ENCODE results near the gene EGFL8. TPM values are rescaled to one million over a fixed set of nuclear protein-coding genes. Genes with fewer than 3 reads are reported as not detected.
A peak's percentile ranks its signal among the peaks of the same experiment; 100 is the strongest.

Gene EGFL8
- total and polyA plus RNA-seq, 3 experiments from 2014 or later, result 8.3 to 9.5 TPM; not detected in 1

DNA sequence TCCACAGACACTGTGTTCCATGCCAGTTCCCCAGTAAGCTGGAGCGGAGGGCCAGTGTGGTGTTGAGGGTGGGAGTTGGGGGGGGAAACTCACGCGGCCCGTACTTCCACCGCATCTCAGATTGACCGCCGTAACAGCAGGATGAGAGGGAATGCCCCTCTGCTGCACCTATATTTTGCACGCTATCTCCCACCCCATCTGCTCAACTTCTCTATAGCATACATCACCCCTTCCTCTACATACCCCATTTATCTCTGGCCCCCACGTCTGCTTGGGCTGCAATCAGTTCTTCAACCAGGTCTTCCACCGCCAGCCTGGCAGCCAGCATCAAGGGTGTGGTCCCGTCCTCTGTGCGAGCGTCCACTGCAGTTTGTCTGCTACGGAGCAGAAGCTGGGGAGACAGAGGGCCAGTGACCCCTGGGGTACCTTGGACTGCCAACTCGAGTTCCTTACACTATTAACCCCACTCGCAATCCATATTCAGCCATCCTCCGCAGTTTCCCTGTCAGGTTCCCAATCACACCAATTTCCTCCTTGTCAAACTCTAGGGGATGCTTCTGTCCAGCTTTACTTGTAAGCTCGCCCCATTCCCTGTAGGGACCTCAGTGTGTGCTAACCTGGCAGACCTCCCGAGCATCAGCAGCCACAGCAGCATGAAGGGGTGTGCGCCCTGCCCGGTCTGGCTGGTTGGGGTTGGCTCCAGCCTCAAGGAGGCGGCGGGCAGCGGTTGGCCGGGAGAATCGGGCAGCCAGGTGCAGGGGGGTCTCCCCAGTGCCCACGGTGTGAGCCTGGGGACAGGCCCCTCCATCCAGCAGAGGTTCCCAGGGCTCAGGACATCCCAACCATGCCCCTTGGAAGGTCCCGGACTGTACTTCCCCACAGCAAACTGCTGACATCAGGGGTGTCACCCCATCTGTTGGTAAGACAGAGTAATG is 32.6 kb downstream of the EGFL8 start:
- H3K27ac ChIP-seq (ENCODE audit: low read depth, low read length), result peak overlapping the region; percentile 99
- Mint-ChIP-seq H3K4me1 (peaks cover 29 to 37% (median 33%) of the 10 kb centered on the region in 3 donors), H3K36me3 (peaks cover 0 to 18% (median 0%) of the 10 kb centered on the region in 3 donors), H3K9me3 (no peaks in the 10 kb centered on the region), H3K27me3 (peaks cover 2 to 7% of the 10 kb centered on the region in 2 donors), H3K4me3 (peak overlapping the region; percentile 92 to 100 (median 96)), H3K27ac (peak overlapping the region; percentile 98 to 100 (median 100))
- peak in 1 of 5 donors; percentile 27 for DNase-seq
- H3K36me3 ChIP-seq (ENCODE audit: insufficient read depth, low read length), result no peaks in the 10 kb centered on the region
- H3K27me3 ChIP-seq (ENCODE audit: insufficient read depth, low read length, poor library complexity, severe bottlenecking), result no peaks in the 10 kb centered on the region
- ChIA-PET CTCF (interaction anchor here (1.3 kb wide), 1 partner anchor 36 kb away, joined by 5 read pairs; no protein-coding TSS in a partner anchor), POLR2A (no interaction called here)
- peak overlapping the region; percentile 78 for H3K4me3 ChIP-seq (ENCODE audit: low read length)
- H3K9me3 ChIP-seq (ENCODE audit: low read length), result no peaks in the 10 kb centered on the region
- peaks cover 34% of the 10 kb centered on the region for H3K4me1 ChIP-seq (ENCODE audit: insufficient read depth, low read length)

DNA sequence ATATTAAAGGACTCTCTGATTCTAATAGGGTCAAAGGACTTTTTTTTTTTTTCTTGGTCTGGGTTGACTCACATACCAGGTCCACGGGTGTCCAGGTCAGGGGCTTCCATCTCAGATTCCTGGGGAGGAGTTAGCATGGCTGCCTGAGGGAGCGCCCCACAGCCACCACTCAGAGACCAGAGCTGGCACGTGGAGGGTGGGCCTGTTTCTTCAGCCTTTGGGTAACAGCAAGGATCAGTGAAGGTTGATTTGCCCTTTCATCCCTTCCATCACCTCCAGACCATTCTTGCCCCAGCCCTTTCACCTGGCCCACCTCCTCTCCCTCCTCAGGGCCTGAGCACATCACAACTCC is 33.9 kb downstream of the EGFL8 start:
- Mint-ChIP-seq H3K4me3 (peak overlapping the region in 4 of 7 donors; percentile 4 to 92 (median 55)), H3K9me3 (no peaks in the 10 kb centered on the region), H3K36me3 (peaks cover 0 to 8% (median 0%) of the 10 kb centered on the region in 3 donors), H3K27ac (peak overlapping the region in 5 of 8 donors; percentile 42 to 99 (median 68)), H3K27me3 (peaks cover 2 to 8% of the 10 kb centered on the region in 2 donors), H3K4me1 (peaks cover 27 to 32% (median 28%) of the 10 kb centered on the region in 3 donors)
- peaks cover 27% of the 10 kb centered on the region for H3K4me1 ChIP-seq (ENCODE audit: insufficient read depth, low read length)
- no peaks in the 10 kb centered on the region for H3K36me3 ChIP-seq (ENCODE audit: insufficient read depth, low read length)
- no peak overlapping the region for H3K4me3 ChIP-seq (ENCODE audit: low read length)
- no peak for DNase-seq
- H3K27ac ChIP-seq (ENCODE audit: low read depth, low read length), result no peak overlapping the region
- no peaks in the 10 kb centered on the region for H3K27me3 ChIP-seq (ENCODE audit: insufficient read depth, low read length, poor library complexity, severe bottlenecking)
- no peaks in the 10 kb centered on the region for H3K9me3 ChIP-seq (ENCODE audit: low read length)
- ChIA-PET CTCF (no interaction called here), POLR2A (interaction anchor here (0.5 kb wide), 1 partner anchor 56 kb away, joined by 4 read pairs; no protein-coding TSS in a partner anchor)

DNA sequence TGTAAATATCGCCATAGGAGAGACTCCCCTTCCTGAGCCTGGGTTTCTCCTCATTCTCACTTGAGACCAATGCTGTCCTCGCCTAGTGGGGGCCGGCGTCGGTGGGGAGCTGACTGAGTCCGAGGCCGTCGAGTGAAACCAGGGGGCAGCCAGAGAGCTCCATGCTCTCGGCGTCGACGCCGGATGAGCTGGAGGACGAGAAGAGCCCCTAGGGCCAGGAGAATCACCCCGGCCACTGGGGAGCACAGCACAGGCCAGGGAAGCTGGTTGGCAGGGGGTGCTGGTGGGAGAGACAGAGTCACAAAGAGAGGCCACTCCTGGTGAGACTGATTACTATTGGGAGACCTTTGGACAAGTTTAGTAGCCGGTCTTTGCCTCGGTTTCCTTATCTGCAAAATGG is 34.5 kb downstream of the EGFL8 start:
- ChIA-PET POLR2A (no interaction called here), CTCF (no interaction called here)
- Mint-ChIP-seq H3K27me3 (peaks cover 0 to 11% of the 10 kb centered on the region in 2 donors), H3K9me3 (no peaks in the 10 kb centered on the region), H3K27ac (peak overlapping the region in 3 of 8 donors; percentile 23 to 58 (median 55)), H3K4me1 (peaks cover 21 to 26% (median 22%) of the 10 kb centered on the region in 3 donors), H3K4me3 (peak overlapping the region in 2 of 7 donors; percentile 24 to 72), H3K36me3 (peaks cover 0 to 8% (median 0%) of the 10 kb centered on the region in 3 donors)
- H3K9me3 ChIP-seq (ENCODE audit: low read length), result no peaks in the 10 kb centered on the region
- no peak for DNase-seq
- no peak overlapping the region for H3K27ac ChIP-seq (ENCODE audit: low read depth, low read length)
- no peaks in the 10 kb centered on the region for H3K27me3 ChIP-seq (ENCODE audit: insufficient read depth, low read length, poor library complexity, severe bottlenecking)
- H3K4me1 ChIP-seq (ENCODE audit: insufficient read depth, low read length), result peaks cover 22% of the 10 kb centered on the region
- H3K4me3 ChIP-seq (ENCODE audit: low read length), result no peak overlapping the region
- H3K36me3 ChIP-seq (ENCODE audit: insufficient read depth, low read length), result no peaks in the 10 kb centered on the region

- H3K4me3 Mint-ChIP-seq, result no peak overlapping the region
- H3K27ac Mint-ChIP-seq, result no peak overlapping the region
- DNase-seq, result no peak
- Histone ChIP-seq H3K4me3 (ENCODE audit: low read length) (no peak overlapping the region), H3K27ac (ENCODE audit: low read depth, low read length) (no peak overlapping the region), H3K36me3 (ENCODE audit: insufficient read depth, low read length) (no peaks in the 10 kb centered on the region), H3K9me3 (ENCODE audit: low read length) (no peaks in the 10 kb centered on the region), H3K27me3 (ENCODE audit: insufficient read depth, low read length, poor library complexity, severe bottlenecking) (no peaks in the 10 kb centered on the region), H3K4me1 (ENCODE audit: insufficient read depth, low read length) (peaks cover 7% of the 10 kb centered on the region)
- ChIA-PET CTCF (interaction anchor here (1.0 kb wide), 1 partner anchor 8 kb away, joined by 3 read pairs; the partner anchor contains the start of gene GPSM3), POLR2A (no interaction called here)
- H3K4me1 Mint-ChIP-seq, result peaks cover 5 to 10% (median 6%) of the 10 kb centered on the region in 3 donors
- peaks cover 0 to 6% (median 0%) of the 10 kb centered on the region in 3 donors for H3K36me3 Mint-ChIP-seq
- H3K9me3 Mint-ChIP-seq, result no peaks in the 10 kb centered on the region
- peaks cover 3 to 11% of the 10 kb centered on the region in 2 donors for H3K27me3 Mint-ChIP-seq
Measured at GRCh38 chr6:32200711-32201475, 36.5 kb downstream of the EGFL8 start.

GRCh38 chr6:32202186-32202585 is 37.8 kb downstream of the EGFL8 start:
- H3K4me1 ChIP-seq (ENCODE audit: insufficient read depth, low read length), result no peaks in the 10 kb centered on the region
- Mint-ChIP-seq H3K4me3 (no peak overlapping the region), H3K27ac (no peak overlapping the region), H3K27me3 (peaks cover 3 to 11% of the 10 kb centered on the region in 2 donors), H3K4me1 (no peaks in the 10 kb centered on the region), H3K9me3 (no peaks in the 10 kb centered on the region), H3K36me3 (no peaks in the 10 kb centered on the region)
- H3K9me3 ChIP-seq (ENCODE audit: low read length), result no peaks in the 10 kb centered on the region
- H3K4me3 ChIP-seq (ENCODE audit: low read length), result no peak overlapping the region
- ChIA-PET POLR2A (no interaction called here), CTCF (no interaction called here)
- H3K36me3 ChIP-seq (ENCODE audit: insufficient read depth, low read length), result no peaks in the 10 kb centered on the region
- H3K27ac ChIP-seq (ENCODE audit: low read depth, low read length), result no peak overlapping the region
- DNase-seq, result no peak
- no peaks in the 10 kb centered on the region for H3K27me3 ChIP-seq (ENCODE audit: insufficient read depth, low read length, poor library complexity, severe bottlenecking)

DNA sequence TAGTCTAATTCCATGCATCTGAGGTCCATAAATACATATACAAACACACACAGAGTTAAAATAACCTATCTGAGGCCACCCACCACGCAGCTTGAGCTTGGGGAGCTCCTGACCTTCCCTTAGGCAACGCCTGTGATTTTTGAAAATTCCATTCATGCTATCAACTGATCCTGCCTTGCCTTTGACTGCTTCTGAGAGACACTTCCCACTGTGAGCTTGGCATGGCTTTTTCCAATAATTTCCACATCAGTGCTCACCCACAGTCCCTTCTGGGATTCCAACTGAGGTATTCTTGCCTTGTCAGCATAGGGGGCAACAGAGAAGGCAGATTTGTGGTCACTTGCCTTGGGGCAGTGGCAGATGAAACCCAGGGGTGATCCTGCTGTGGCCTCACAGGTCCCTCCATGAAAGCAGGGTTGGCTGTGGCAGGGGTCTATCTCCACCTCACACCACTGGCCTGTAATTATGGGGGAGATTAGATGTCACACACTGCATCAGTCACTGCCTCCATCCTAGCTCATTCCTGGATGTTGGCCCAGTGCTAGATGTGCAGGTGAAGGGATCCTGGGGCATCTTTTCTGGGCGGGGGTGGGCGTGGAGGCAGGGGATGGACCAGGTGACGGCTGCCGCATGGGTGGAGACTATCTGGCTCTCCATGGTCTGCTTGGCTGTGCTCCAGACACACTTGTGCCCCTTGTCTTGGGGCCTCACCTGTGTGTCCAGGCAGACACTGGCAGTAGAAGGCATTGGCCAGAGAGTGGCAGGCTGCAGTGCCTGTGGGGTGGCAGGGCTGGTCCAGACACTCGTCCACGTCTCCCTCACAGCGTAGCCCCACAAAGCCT is 39.3 kb downstream of the EGFL8 start:
- Mint-ChIP-seq H3K27ac (no peak overlapping the region), H3K9me3 (no peaks in the 10 kb centered on the region), H3K27me3 (peaks cover 3 to 11% of the 10 kb centered on the region in 2 donors), H3K4me1 (no peaks in the 10 kb centered on the region), H3K4me3 (no peak overlapping the region), H3K36me3 (no peaks in the 10 kb centered on the region)
- H3K36me3 ChIP-seq (ENCODE audit: insufficient read depth, low read length), result no peaks in the 10 kb centered on the region
- no peaks in the 10 kb centered on the region for H3K9me3 ChIP-seq (ENCODE audit: low read length)
- H3K4me3 ChIP-seq (ENCODE audit: low read length), result no peak overlapping the region
- no peaks in the 10 kb centered on the region for H3K4me1 ChIP-seq (ENCODE audit: insufficient read depth, low read length)
- H3K27me3 ChIP-seq (ENCODE audit: insufficient read depth, low read length, poor library complexity, severe bottlenecking), result no peaks in the 10 kb centered on the region
- POLR2A ChIA-PET, result no interaction called here
- H3K27ac ChIP-seq (ENCODE audit: low read depth, low read length), result no peak overlapping the region
- DNase-seq, result no peak
- CTCF ChIA-PET, result interaction anchor here (0.6 to 1.4 kb wide), 3 partner anchors 30 to 1924 kb away, joined by 3 read pairs; partner anchors contain the start of gene TAP2

GRCh38 chr6:32204268-32204715 is 39.9 kb downstream of the EGFL8 start:
- Histone ChIP-seq H3K4me3 (ENCODE audit: low read length) (no peak overlapping the region), H3K4me1 (ENCODE audit: insufficient read depth, low read length) (no peaks in the 10 kb centered on the region), H3K27me3 (ENCODE audit: insufficient read depth, low read length, poor library complexity, severe bottlenecking) (no peaks in the 10 kb centered on the region), H3K27ac (ENCODE audit: low read depth, low read length) (no peak overlapping the region), H3K9me3 (ENCODE audit: low read length) (no peaks in the 10 kb centered on the region), H3K36me3 (ENCODE audit: insufficient read depth, low read length) (no peaks in the 10 kb centered on the region)
- Mint-ChIP-seq H3K4me1 (no peaks in the 10 kb centered on the region), H3K27ac (no peak overlapping the region), H3K4me3 (no peak overlapping the region), H3K27me3 (peaks cover 3 to 11% of the 10 kb centered on the region in 2 donors), H3K36me3 (no peaks in the 10 kb centered on the region), H3K9me3 (no peaks in the 10 kb centered on the region)
- ChIA-PET CTCF (interaction anchor here (1.1 to 1.4 kb wide), 2 partner anchors 29 to 634 kb away, joined by 3 read pairs; partner anchors contain the start of gene TAP2), POLR2A (no interaction called here)
- no peak for DNase-seq
